Mesenchymal stem cell (in vitro differentiated cells and primary cell): ENCODE measurements around the gene INPP5A.

Experiments used
- DNase-seq: peaks from one replicate; pipeline ENCODE4 v3.0.0-alpha.2; 2013
- H2AFZ ChIP-seq: one replicate; pipeline ENCODE4 v1.6.1; 2013; ENCODE audit warnings: low read depth, mild to moderate bottlenecking, control low read depth, inconsistent platforms, low read length, moderate library complexity
- H2AK5ac ChIP-seq: 2 replicates; pipeline ENCODE4 v1.6.1; 2013; ENCODE audit warnings: low read length, moderate library complexity, mild to moderate bottlenecking, inconsistent platforms; ENCODE audit not compliant: severe bottlenecking
- H2BK120ac ChIP-seq: one replicate; pipeline ENCODE4 v1.6.1; 2013; ENCODE audit warnings: low read depth, mild to moderate bottlenecking, inconsistent platforms, low read length, moderate library complexity
- H2BK12ac ChIP-seq, 2 experiments: one replicate each; pipeline ENCODE4 v1.6.1; 2013; ENCODE audit warnings: inconsistent platforms in 2 of 2, low read length in 2 of 2, mild to moderate bottlenecking in 2 of 2, moderate library complexity in 2 of 2, control low read depth in 1 of 2
- H2BK15ac ChIP-seq: one replicate; pipeline ENCODE4 v1.6.1; 2013; ENCODE audit warnings: mild to moderate bottlenecking, low read depth, inconsistent platforms; ENCODE audit not compliant: poor library complexity, severe bottlenecking
- H2BK5ac ChIP-seq: 2 replicates; pipeline ENCODE4 v1.6.1; 2013; ENCODE audit warnings: low read depth, mild to moderate bottlenecking, low read length, control low read depth, inconsistent platforms; ENCODE audit not compliant: poor library complexity, severe bottlenecking
- H3K14ac ChIP-seq, 2 experiments: one replicate each; pipeline ENCODE4 v1.6.1; 2013; ENCODE audit warnings: inconsistent platforms in 2 of 2, low read length in 2 of 2, control low read depth in 1 of 2, mild to moderate bottlenecking in 1 of 2, moderate library complexity in 1 of 2
- H3K18ac ChIP-seq, 2 experiments: one replicate each; pipeline ENCODE4 v1.6.1; 2013; ENCODE audit warnings: inconsistent platforms in 2 of 2, low read length in 2 of 2, control low read depth in 1 of 2, low read depth in 1 of 2, mild to moderate bottlenecking in 1 of 2
- H3K23ac ChIP-seq, 2 experiments: one replicate each; pipeline ENCODE4 v1.6.1; 2013; ENCODE audit warnings: inconsistent platforms in 2 of 2, low read length in 2 of 2, mild to moderate bottlenecking in 2 of 2, moderate library complexity in 2 of 2, control low read depth in 1 of 2
- H3K27ac ChIP-seq: 2 replicates; pipeline ENCODE4 v1.5.1; 2013; ENCODE audit warnings: mild to moderate bottlenecking, moderate library complexity, low read length, control low read depth, inconsistent platforms; ENCODE audit not compliant: poor library complexity, severe bottlenecking
- H3K27me3 ChIP-seq, 2 experiments: 2 replicates each; pipeline versions ENCODE4 v1.6.1 to v1.7.0; 2013; ENCODE audit warnings: low read length in 2 of 2, mild to moderate bottlenecking in 2 of 2, moderate library complexity in 2 of 2, control low read depth in 1 of 2, inconsistent platforms in 1 of 2; ENCODE audit not compliant: control insufficient read depth in 1 of 2, insufficient read depth in 1 of 2
- H3K36me3 ChIP-seq, 2 experiments: 2 replicates each; pipeline versions ENCODE4 v1.6.1 to v1.7.0; 2013; ENCODE audit warnings: low read length in 2 of 2, control low read depth in 1 of 2, inconsistent platforms in 1 of 2, low read depth in 1 of 2, mild to moderate bottlenecking in 1 of 2; ENCODE audit not compliant: insufficient read depth in 2 of 2, control insufficient read depth in 1 of 2
- H3K4ac ChIP-seq, 2 experiments: one replicate each; pipeline ENCODE4 v1.6.1; 2013; ENCODE audit warnings: inconsistent platforms in 2 of 2, low read length in 2 of 2, mild to moderate bottlenecking in 2 of 2, moderate library complexity in 2 of 2, control low read depth in 1 of 2, low read depth in 1 of 2
- H3K4me1 ChIP-seq: 2 replicates; pipeline ENCODE4 v1.6.1; 2013; ENCODE audit warnings: low read depth, low read length, control low read depth; ENCODE audit not compliant: control insufficient read depth, insufficient read depth
- H3K4me2 ChIP-seq: 2 replicates; pipeline ENCODE4 v1.6.1; 2013; ENCODE audit warnings: low read length, mild to moderate bottlenecking, inconsistent platforms; ENCODE audit not compliant: poor library complexity, severe bottlenecking
- H3K4me3 ChIP-seq, 2 experiments: 2 replicates each; pipeline versions ENCODE4 v1.5.1 to v1.7.0; 2013; ENCODE audit warnings: low read length in 2 of 2, mild to moderate bottlenecking in 2 of 2, control low read depth in 1 of 2, low read depth in 1 of 2; ENCODE audit not compliant: insufficient read depth in 1 of 2
- H3K79me1 ChIP-seq: replicated peaks from 2 replicates; pipeline ENCODE4 v1.6.1; 2013; ENCODE audit warnings: mild to moderate bottlenecking, control low read depth, low read length, inconsistent platforms; ENCODE audit not compliant: poor library complexity, severe bottlenecking
- H3K9ac ChIP-seq: 2 replicates; pipeline ENCODE4 v1.7.0; 2013; ENCODE audit warnings: mild to moderate bottlenecking, low read length, moderate library complexity
- H3K9me3 ChIP-seq: 2 replicates; pipeline ENCODE4 v1.7.0; 2013; ENCODE audit warnings: mild to moderate bottlenecking, low read length; ENCODE audit not compliant: control insufficient read depth
- H4K8ac ChIP-seq: one replicate; pipeline ENCODE4 v1.6.1; 2013; ENCODE audit warnings: inconsistent platforms, mild to moderate bottlenecking, low read length, moderate library complexity
- H4K91ac ChIP-seq: one replicate; pipeline ENCODE4 v1.6.1; 2013; ENCODE audit warnings: mild to moderate bottlenecking, low read length, inconsistent platforms
- WGBS: methylation state at CpG from one replicate; pipeline ENCODE4 v1.1.7; 2013; ENCODE audit warnings: mixed read lengths; 5-methylcytosine and 5-hydroxymethylcytosine counted together

Gene INPP5A

DNA sequence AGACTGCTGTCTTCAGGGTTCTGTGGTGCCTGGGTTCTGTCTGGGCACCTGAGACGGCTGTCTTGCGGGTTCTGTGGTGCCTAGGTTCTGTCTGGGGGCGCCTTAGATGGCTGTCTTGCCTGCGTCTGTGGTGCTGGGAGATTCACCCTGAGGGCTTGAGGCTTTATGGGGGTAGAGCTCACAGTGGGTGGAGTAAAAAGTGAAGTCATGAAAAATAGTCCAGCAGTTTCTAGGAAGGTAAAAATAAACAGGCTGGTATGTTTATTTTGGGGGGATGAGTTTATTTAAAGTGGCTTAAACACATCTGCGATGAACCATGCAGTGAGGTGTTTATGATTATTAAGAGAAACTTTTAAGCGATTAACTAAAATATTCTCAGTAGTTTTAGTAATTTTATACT is 184.1 kb downstream of the INPP5A start:
- Histone ChIP-seq H2AK5ac (no peak overlapping the region), H3K36me3 (peaks cover 10 to 14% of the 10 kb centered on the region in 2 experiments), H3K79me1 (peaks cover 5% of the 10 kb centered on the region), H3K4me3 (no peak overlapping the region), H3K27ac (no peak overlapping the region), H2BK15ac (peak overlapping the region; percentile 20), H2BK5ac (no peak overlapping the region), H3K27me3 (no peaks in the 10 kb centered on the region), H4K91ac (no peak overlapping the region), H3K18ac (no peak overlapping the region), H2BK12ac (no peak overlapping the region), H2BK120ac (no peak overlapping the region), H4K8ac (no peak overlapping the region), H2AFZ (no peak overlapping the region), H3K23ac (no peak overlapping the region), H3K4me1 (peaks cover 29% of the 10 kb centered on the region), H3K14ac (no peak overlapping the region), H3K4ac (no peak overlapping the region), H3K9me3 (no peaks in the 10 kb centered on the region), H3K9ac (no peak overlapping the region), H3K4me2 (no peak overlapping the region)
- DNase-seq, result peak; percentile 71
- WGBS, result 73% methylated on average over 5 of the region's 6 CpGs

GRCh38 chr10:132722394-132723329 is 185.1 kb downstream of the INPP5A start:
- Histone ChIP-seq H3K4me2 (peak overlapping the region; percentile 63), H3K27ac (no peak overlapping the region), H3K9ac (no peak overlapping the region), H4K91ac (no peak overlapping the region), H3K4ac (no peak overlapping the region), H2BK12ac (peak overlapping the region in 1 of 2 experiments; percentile 6), H2AFZ (no peak overlapping the region), H3K4me3 (no peak overlapping the region), H3K9me3 (no peaks in the 10 kb centered on the region), H2BK120ac (no peak overlapping the region), H2AK5ac (no peak overlapping the region), H3K79me1 (peaks cover 5% of the 10 kb centered on the region), H2BK15ac (no peak overlapping the region), H3K27me3 (no peaks in the 10 kb centered on the region), H3K14ac (peak overlapping the region in 1 of 2 experiments; percentile 26), H3K4me1 (peaks cover 29% of the 10 kb centered on the region), H3K23ac (no peak overlapping the region), H2BK5ac (no peak overlapping the region), H3K18ac (no peak overlapping the region), H4K8ac (no peak overlapping the region), H3K36me3 (peaks cover 19 to 21% of the 10 kb centered on the region in 2 experiments)
- DNase-seq, result no peak
- 94% methylated on average over 44 of the region's 48 CpGs for WGBS

GRCh38 chr10:132723330-132723970 is 185.9 kb downstream of the INPP5A start:
- Histone ChIP-seq H4K8ac (no peak overlapping the region), H3K23ac (peak overlapping the region in 1 of 2 experiments; percentile 27), H3K14ac (no peak overlapping the region), H3K79me1 (peaks cover 5% of the 10 kb centered on the region), H3K9me3 (no peaks in the 10 kb centered on the region), H3K4me2 (no peak overlapping the region), H3K4me3 (no peak overlapping the region), H4K91ac (peak overlapping the region; percentile 52), H3K4me1 (peaks cover 29% of the 10 kb centered on the region), H2AFZ (no peak overlapping the region), H3K4ac (no peak overlapping the region), H2BK12ac (no peak overlapping the region), H3K9ac (no peak overlapping the region), H2AK5ac (no peak overlapping the region), H2BK5ac (no peak overlapping the region), H3K18ac (no peak overlapping the region), H3K27me3 (no peaks in the 10 kb centered on the region), H3K27ac (no peak overlapping the region), H2BK15ac (no peak overlapping the region), H3K36me3 (peaks cover 24 to 29% of the 10 kb centered on the region in 2 experiments), H2BK120ac (no peak overlapping the region)
- WGBS, result 98% methylated on average over 24 of the region's 29 CpGs
- DNase-seq, result no peak

- H3K4me1 ChIP-seq, result peaks cover 29% of the 10 kb centered on the region
- no peak overlapping the region for H2AFZ ChIP-seq
- no peak overlapping the region for H4K8ac ChIP-seq
- peaks cover 0 to 3% of the 10 kb centered on the region in 2 experiments for H3K27me3 ChIP-seq
- no peak overlapping the region for H3K27ac ChIP-seq
- no peak overlapping the region for H3K9ac ChIP-seq
- no peak overlapping the region for H3K4me2 ChIP-seq
- H2BK15ac ChIP-seq, result no peak overlapping the region
- no peak overlapping the region for H2AK5ac ChIP-seq
- H3K14ac ChIP-seq, result no peak overlapping the region
- no peak overlapping the region for H2BK120ac ChIP-seq
- H3K36me3 ChIP-seq, result peaks cover 24 to 35% of the 10 kb centered on the region in 2 experiments
- no peaks in the 10 kb centered on the region for H3K9me3 ChIP-seq
- H3K4ac ChIP-seq, result no peak overlapping the region
- H2BK12ac ChIP-seq, result no peak overlapping the region
- no peak overlapping the region for H2BK5ac ChIP-seq
- H3K18ac ChIP-seq, result no peak overlapping the region
- DNase-seq, result peak; percentile 93
- no peak overlapping the region for H3K4me3 ChIP-seq
- WGBS, result 57% methylated on average over 9 of the region's 9 CpGs
- H4K91ac ChIP-seq, result no peak overlapping the region
- H3K79me1 ChIP-seq, result peaks cover 2% of the 10 kb centered on the region
- no peak overlapping the region for H3K23ac ChIP-seq
These were observed 186.9 kb downstream of the INPP5A start for GRCh38 chr10:132724446-132724845.
